ENCODE data around the gene PRG3. TPM values are rescaled to one million over a fixed set of nuclear protein-coding genes. Genes with fewer than 3 reads are reported as not detected.

The PRG3 gene
- not detected for polyA plus RNA-seq (2012; ENCODE audit: insufficient read length, low read depth)

GRCh38 chr11:57380975-57381374, at the start of gene PRG3:
PRG3 (minus strand) TSS chr11:57381150; CDS start chr11:57380708, 442 bp downstream.
- TF ChIP-seq TAF1 (IDR thresholded peaks at IDR 0.05; ENCODE audit: borderline replicate concordance, insufficient read depth, low read length) (no peak), SIN3A (IDR thresholded peaks at IDR 0.05; ENCODE audit: borderline replicate concordance, insufficient read depth, low read length) (no peak), REST (IDR thresholded peaks at IDR 0.05; ENCODE audit: insufficient read depth in 1 of 2, low read depth in 2 of 2, low read length in 2 of 2) (no peak), FOXP2 (optimal IDR thresholded peaks at IDR 0.05; ENCODE audit: borderline replicate concordance, extremely low read depth, extremely low read length, insufficient read depth) (no peak), POLR2AphosphoS5 (IDR thresholded peaks at IDR 0.05; ENCODE audit: low read depth, low read length) (no peak)

- TF ChIP-seq POLR2AphosphoS5 (IDR thresholded peaks at IDR 0.05; ENCODE audit: low read depth, low read length) (no peak), TAF1 (IDR thresholded peaks at IDR 0.05; ENCODE audit: borderline replicate concordance, insufficient read depth, low read length) (no peak), FOXP2 (optimal IDR thresholded peaks at IDR 0.05; ENCODE audit: borderline replicate concordance, extremely low read depth, extremely low read length, insufficient read depth) (no peak), REST (IDR thresholded peaks at IDR 0.05; ENCODE audit: insufficient read depth in 1 of 2, low read depth in 2 of 2, low read length in 2 of 2) (no peak), SIN3A (IDR thresholded peaks at IDR 0.05; ENCODE audit: borderline replicate concordance, insufficient read depth, low read length) (no peak)
These were observed 49.0 kb upstream of the PRG3 start for GRCh38 chr11:57429946-57430345.

- no peak for TF ChIP-seq FOXP2 (optimal IDR thresholded peaks at IDR 0.05; ENCODE audit: borderline replicate concordance, extremely low read depth, extremely low read length, insufficient read depth)
These were observed 47.7 kb upstream of the PRG3 start for GRCh38 chr11:57428643-57429042.

- TF ChIP-seq REST (IDR thresholded peaks at IDR 0.05; ENCODE audit: insufficient read depth in 1 of 2, low read depth in 2 of 2, low read length in 2 of 2), result no peak
- TF ChIP-seq FOXP2 (optimal IDR thresholded peaks at IDR 0.05; ENCODE audit: borderline replicate concordance, extremely low read depth, extremely low read length, insufficient read depth), result no peak
- no peak for TF ChIP-seq POLR2AphosphoS5 (IDR thresholded peaks at IDR 0.05; ENCODE audit: low read depth, low read length)
- TF ChIP-seq TAF1 (IDR thresholded peaks at IDR 0.05; ENCODE audit: borderline replicate concordance, insufficient read depth, low read length), result no peak
- no peak for TF ChIP-seq SIN3A (IDR thresholded peaks at IDR 0.05; ENCODE audit: borderline replicate concordance, insufficient read depth, low read length)
These were observed 46.8 kb upstream of the PRG3 start for GRCh38 chr11:57427727-57428082.

GRCh38 chr11:57426929-57427726, 46.2 kb upstream of the PRG3 start, which contains the start of gene SLC43A3:
SLC43A3 (minus strand) TSS chr11:57427121; CDS start chr11:57426172, 949 bp downstream.
- no peak for TF ChIP-seq SIN3A (IDR thresholded peaks at IDR 0.05; ENCODE audit: borderline replicate concordance, insufficient read depth, low read length)
- TF ChIP-seq POLR2AphosphoS5 (IDR thresholded peaks at IDR 0.05; ENCODE audit: low read depth, low read length), result no peak
- TF ChIP-seq FOXP2 (optimal IDR thresholded peaks at IDR 0.05; ENCODE audit: borderline replicate concordance, extremely low read depth, extremely low read length, insufficient read depth), result no peak
- no peak for TF ChIP-seq TAF1 (IDR thresholded peaks at IDR 0.05; ENCODE audit: borderline replicate concordance, insufficient read depth, low read length)
- TF ChIP-seq REST (IDR thresholded peaks at IDR 0.05; ENCODE audit: insufficient read depth in 1 of 2, low read depth in 2 of 2, low read length in 2 of 2), result no peak
